Subcutaneous adipose tissue (tissue), 4 donors: Measurements from ENCODE around the gene HSD11B2. TPM values are rescaled to one million over a fixed set of nuclear protein-coding genes. Genes with fewer than 3 reads are reported as not detected.

Source experiments
- total RNA-seq, 4 donors: library from RNA; depleted of rRNA; stranded (reverse); fragments of >200 nt; gene quantifications; one replicate each; pipeline ENCODE4 v1.1.0, GENCODE V29; 2016
- TF ChIP-seq, protein P1 (sequence below): fragments of 450-650 bp; IDR thresholded peaks from one replicate; pipeline ENCODE4 v1.5.1; 2016; ENCODE audit warnings: low read depth, mild to moderate bottlenecking, control low read depth, antibody characterized with exemption, moderate library complexity

HSD11B2 gene
- total RNA-seq, 4 donors from 2014 or later = 0.22 to 1.3 (median 0.51) TPM; not detected in 1

DNA sequence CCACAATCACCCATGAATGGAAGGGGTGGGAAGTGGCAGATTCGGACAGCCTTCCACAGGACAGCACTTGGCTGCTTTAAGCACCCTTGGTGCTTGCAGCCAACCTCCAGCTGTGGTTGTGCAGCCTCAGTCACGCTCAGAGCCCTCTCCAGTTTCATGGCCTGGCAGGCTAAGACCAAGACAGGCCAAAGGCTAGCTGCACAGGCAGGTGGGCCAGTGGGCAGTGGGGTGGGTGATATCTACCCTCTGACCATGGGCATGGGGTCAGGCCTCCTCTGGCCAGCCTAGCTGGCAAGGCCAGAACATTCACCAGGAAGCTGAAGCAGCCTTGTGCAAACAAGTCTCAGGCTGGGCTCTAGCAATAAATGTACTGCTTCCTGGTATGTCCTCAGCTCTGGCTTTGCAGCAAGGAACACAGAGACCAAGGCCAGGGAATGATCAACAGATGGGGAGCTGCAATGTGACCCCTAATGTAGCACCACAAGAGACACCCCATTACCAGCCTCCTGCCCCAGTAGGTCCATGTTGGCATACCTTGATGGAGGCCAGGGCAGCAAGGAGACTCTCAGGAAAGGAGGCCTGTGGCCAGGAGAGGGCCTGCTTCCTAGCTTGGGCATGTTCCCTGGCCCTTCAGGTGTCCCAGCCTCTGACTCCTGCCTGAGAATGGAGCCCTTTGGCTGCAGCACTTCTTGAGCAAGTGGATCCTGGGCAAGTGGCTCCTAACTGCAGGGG is 20.9 kb downstream of the HSD11B2 start:
- TF ChIP-seq, protein P1, sequence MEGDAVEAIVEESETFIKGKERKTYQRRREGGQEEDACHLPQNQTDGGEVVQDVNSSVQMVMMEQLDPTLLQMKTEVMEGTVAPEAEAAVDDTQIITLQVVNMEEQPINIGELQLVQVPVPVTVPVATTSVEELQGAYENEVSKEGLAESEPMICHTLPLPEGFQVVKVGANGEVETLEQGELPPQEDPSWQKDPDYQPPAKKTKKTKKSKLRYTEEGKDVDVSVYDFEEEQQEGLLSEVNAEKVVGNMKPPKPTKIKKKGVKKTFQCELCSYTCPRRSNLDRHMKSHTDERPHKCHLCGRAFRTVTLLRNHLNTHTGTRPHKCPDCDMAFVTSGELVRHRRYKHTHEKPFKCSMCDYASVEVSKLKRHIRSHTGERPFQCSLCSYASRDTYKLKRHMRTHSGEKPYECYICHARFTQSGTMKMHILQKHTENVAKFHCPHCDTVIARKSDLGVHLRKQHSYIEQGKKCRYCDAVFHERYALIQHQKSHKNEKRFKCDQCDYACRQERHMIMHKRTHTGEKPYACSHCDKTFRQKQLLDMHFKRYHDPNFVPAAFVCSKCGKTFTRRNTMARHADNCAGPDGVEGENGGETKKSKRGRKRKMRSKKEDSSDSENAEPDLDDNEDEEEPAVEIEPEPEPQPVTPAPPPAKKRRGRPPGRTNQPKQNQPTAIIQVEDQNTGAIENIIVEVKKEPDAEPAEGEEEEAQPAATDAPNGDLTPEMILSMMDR = no peak

DNA sequence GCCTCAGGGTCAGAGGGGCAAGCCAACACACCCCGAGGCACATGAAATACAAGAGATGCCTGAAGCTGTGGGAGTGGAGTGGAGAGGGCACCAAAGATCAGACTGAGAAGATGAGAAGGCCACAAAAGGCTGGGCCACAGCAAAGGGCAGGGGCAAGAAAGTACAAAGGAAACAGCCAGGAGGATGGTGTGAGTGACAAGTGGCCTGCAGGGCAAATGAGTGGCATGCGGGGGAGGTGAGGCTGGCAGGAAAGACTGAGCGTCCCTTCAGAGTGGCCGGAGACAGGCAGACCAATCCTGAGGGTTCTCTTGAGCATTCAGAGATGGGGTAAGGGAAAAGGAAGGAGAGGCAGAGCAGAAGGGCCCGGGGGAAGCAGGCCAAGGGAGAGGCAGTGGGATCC is 23.2 kb downstream of the HSD11B2 start:
- TF ChIP-seq, protein P1 = no peak

DNA sequence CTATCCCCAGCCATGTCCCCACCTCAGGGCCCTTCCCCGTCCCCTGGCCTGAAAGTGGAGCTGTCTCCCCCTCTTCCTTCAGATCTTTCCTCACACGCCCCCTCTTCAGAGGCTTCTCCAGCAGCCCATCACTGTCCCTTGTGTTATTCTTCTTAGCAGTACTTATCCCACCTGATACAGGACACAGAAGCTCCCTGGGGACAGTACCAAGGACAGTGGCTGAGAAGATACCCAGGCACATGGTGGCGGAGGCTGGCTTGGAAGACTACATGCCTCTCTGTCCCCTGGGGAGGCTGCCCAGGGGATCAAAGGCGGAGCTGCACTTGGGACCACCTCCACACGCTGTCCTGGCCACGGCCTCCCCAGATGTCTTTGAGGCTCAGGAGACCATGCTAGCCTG is 23.9 kb downstream of the HSD11B2 start:
- TF ChIP-seq, protein P1 = no peak

DNA sequence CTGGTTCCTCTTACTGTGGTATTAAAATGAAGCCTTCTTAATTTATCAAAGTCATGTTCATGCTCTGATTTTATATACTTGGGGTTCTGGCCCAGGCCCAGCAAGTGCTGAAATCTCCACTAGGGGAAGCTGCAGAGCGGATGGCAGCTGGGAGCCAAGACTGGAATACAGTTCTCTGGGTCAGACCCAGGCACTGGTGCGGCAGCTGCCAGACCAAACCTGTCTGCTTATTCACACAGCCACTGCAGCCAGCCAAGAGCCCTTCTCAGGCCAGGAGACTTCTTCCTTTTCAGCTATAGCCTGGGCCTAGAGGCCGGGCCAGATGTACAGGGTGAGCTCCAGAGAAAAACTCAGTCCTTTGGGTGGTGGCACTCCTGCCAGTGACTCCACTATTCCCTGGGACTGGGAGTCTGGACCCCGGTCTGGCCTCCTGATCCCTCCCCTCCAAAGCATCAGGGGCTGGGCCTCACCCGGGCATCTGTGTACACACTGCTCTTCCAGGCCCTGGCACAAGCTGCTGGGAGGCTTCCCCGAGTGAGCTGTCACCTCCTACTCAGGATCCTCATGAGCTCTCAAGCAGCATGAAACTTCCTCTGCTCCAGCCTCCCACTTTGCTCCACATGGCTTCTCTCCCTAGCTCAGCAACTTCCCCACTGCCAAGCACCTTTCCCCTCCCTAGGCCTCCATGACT is 25.6 kb downstream of the HSD11B2 start:
- TF ChIP-seq, protein P1 = no peak

DNA sequence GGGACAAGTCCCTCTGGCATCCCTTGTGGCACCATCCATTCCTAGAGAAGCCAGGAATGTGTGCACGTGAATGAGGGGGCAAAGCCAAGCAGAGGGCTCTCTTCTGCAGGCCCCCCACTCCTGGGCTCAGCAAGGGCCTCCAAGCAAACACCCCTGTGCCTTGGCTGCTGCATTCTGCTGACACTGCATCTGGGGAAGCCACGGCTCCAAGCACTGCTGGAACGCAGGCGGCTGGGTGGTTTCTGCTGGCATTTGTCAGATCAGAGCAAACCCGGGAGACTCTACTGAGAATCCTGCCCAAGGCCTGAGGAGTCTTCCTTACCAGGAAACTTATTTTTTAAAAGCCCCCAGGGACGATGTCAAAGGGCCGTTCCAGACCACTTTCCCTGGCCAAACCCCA is 26.7 kb downstream of the HSD11B2 start:
- TF ChIP-seq, protein P1 = no peak

DNA sequence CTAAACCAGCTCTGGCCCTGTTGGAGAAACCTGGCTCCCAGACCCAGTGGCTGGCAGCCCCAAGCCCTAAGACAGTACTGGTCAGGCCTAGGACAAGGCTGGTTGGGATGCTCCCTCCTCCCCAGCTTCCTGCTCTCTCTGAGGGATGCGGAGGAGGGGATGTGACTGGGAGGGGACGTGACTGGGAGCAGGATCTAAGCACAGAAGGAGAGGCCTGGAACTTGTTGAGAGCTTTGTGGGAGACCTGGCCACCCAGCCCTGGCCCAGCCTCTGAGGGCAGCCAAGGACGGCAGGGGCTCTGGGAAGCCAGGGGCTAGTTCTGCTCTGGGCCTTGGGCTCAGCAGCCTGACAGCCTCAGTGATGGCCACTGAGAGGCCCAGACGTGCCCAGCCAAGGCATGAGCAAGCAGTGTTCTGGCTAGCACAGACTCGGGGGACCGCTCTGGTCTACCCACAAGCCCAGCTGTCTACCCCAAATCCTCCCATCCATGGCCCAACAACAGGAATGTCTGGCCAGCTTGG is 27.3 kb downstream of the HSD11B2 start:
- TF ChIP-seq, protein P1 = no peak
